ENCODE measurements around the gene TUBAL3. TPM values are rescaled to one million over a fixed set of nuclear protein-coding genes. Genes with fewer than 3 reads are reported as not detected.

Gene TUBAL3
- total and polyA plus RNA-seq, 7 experiments from 2014 or later = not detected

DNA sequence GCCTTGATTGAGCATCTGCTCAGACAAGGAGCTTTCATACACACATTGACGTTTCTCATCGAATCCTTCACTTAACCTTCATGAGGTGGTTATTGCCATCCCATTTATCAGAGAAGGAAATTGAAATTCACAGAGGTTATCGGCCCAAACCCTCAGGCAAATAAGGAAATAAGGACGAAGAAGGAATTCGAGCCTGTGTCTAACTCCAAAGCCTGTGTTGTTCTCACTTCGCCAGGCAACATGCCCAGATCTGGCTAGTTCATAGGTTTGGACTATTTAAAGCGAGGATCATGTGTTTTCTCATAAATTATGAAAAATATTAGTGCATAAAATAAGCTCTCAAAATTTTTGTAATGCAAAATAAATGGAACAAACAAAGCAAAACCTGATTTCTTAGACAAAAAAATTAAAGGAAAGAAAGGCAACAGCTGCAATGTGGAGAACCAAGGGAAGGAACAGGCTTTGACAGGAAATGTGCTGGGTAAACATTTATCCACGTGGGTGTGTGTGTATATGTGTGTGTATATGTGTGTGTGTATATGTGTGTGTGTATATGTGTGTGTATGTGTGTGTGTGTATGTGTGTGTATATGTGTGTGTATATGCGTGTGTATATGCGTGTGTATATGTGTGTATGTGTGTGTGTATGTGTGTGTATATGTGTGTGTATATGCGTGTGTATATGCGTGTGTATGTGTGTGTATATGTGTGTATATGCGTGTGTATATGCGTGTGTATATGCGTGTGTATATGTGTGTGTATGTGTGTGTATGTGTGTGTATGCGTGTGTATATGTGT is 35.1 kb downstream of the TUBAL3 start:
- intact Hi-C loops (cut with micrococcal nuclease) = no loop called here
- Histone ChIP-seq H3K27ac (ENCODE audit: low read depth, low read length) (no peak overlapping the region), H3K36me3 (ENCODE audit: control insufficient read depth in 2 of 3, insufficient read depth in 3 of 3, low read length in 3 of 3) (no peaks in the 10 kb centered on the region), H3K4me3 (ENCODE audit: low read length) (no peak overlapping the region), H3K9me3 (ENCODE audit: control insufficient read depth in 2 of 3, low read length in 3 of 3) (peaks cover 0 to 7% (median 0%) of the 10 kb centered on the region in 3 experiments), H3K4me1 (ENCODE audit: control insufficient read depth in 2 of 2, insufficient read depth in 2 of 2, low read length in 2 of 2) (no peaks in the 10 kb centered on the region), H3K27me3 (ENCODE audit: control insufficient read depth in 2 of 2, insufficient read depth in 2 of 2, low read length in 2 of 2) (no peaks in the 10 kb centered on the region)
- H3K4me3 Mint-ChIP-seq = no peak overlapping the region
- peaks cover 0 to 15% (median 4%) of the 10 kb centered on the region in 5 donors for H3K27me3 Mint-ChIP-seq
- H3K36me3 Mint-ChIP-seq = no peaks in the 10 kb centered on the region
- ChIA-PET CTCF (interaction anchor here (0.7 kb wide), 1 partner anchor 559 kb away, joined by 3 read pairs; no protein-coding TSS in a partner anchor), POLR2A (interaction anchor here (0.6 kb wide), 1 partner anchor 74 kb away, joined by 3 read pairs; no protein-coding TSS in a partner anchor)
- DNase-seq = no peak
- no peak for ATAC-seq
- H3K4me1 Mint-ChIP-seq = peaks cover 0 to 4% (median 0%) of the 10 kb centered on the region in 7 donors
- H3K9me3 Mint-ChIP-seq = peaks cover 0 to 15% (median 0%) of the 10 kb centered on the region in 11 donors
- H3K27ac Mint-ChIP-seq = peak overlapping the region in 1 of 9 donors; percentile 67

DNA sequence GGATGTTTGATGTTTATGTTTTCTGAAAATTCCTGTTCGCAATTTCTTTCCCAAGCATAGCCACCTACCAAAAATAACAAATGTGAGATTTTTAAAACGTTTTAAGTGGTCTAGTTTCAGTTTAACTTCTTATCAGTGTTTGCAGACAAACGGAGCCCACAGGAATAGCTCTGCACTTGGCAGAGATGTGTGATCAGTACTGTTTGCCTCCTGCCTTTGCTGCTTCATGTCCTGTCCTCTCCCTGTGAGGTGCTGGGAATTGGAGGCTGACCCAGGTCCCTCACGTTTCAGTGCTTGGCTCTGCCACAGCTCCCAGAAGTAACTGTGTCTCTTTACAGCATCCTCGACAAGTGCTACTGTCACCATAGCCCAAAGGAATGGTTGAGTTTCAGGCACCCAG is 38.7 kb downstream of the TUBAL3 start:
- DNase-seq = no peak
- Histone ChIP-seq H3K27ac (ENCODE audit: low read depth, low read length) (no peak overlapping the region), H3K36me3 (ENCODE audit: control insufficient read depth in 2 of 3, insufficient read depth in 3 of 3, low read length in 3 of 3) (no peaks in the 10 kb centered on the region), H3K27me3 (ENCODE audit: control insufficient read depth in 2 of 2, insufficient read depth in 2 of 2, low read length in 2 of 2) (no peaks in the 10 kb centered on the region), H3K4me3 (ENCODE audit: low read length) (no peak overlapping the region), H3K4me1 (ENCODE audit: control insufficient read depth in 2 of 2, insufficient read depth in 2 of 2, low read length in 2 of 2) (no peaks in the 10 kb centered on the region), H3K9me3 (ENCODE audit: control insufficient read depth in 2 of 3, low read length in 3 of 3) (peaks cover 0 to 6% (median 0%) of the 10 kb centered on the region in 3 experiments)
- peaks cover 0 to 12% (median 0%) of the 10 kb centered on the region in 11 donors for H3K9me3 Mint-ChIP-seq
- ChIA-PET CTCF (no interaction called here), POLR2A (no interaction called here)
- H3K27ac Mint-ChIP-seq = no peak overlapping the region
- ATAC-seq = no peak
- intact Hi-C loops (cut with micrococcal nuclease) = no loop called here
- H3K4me3 Mint-ChIP-seq = no peak overlapping the region
- H3K4me1 Mint-ChIP-seq = peaks cover 0 to 4% (median 0%) of the 10 kb centered on the region in 7 donors
- peaks cover 0 to 30% (median 9%) of the 10 kb centered on the region in 5 donors for H3K27me3 Mint-ChIP-seq
- no peaks in the 10 kb centered on the region for H3K36me3 Mint-ChIP-seq

DNA sequence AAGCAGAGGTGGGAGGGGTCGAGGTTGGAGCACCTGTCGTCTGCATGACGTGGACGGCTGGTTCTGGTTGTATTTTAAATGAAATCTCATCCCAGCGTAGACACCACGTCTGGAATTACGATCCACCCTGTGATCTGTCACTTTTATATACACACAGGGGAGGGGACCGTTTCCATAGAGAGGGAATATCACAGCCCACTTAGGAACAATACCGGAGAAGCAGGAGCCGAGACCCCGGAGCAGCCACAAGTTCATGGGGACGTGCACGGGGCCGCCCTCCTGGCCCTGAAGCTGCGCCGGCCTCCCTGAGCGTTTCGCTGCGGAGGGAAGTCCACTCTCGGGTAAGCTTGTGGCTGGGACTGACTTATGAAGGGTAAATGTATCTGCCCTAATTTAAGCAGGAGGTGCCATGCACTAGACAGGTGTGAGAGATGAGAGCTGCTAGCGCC is 39.7 kb downstream of the TUBAL3 start, which contains the start of gene UCN3:
TSS of gene UCN3 (plus strand) at position 77 of the 449 bp plus-strand sequence. CDS start 8,755 bp downstream, outside the sequence.
- H3K36me3 ChIP-seq (ENCODE audit: control insufficient read depth in 2 of 3, insufficient read depth in 3 of 3, low read length in 3 of 3) = no peaks in the 10 kb centered on the region
- intact Hi-C loops (cut with micrococcal nuclease) = no loop called here
- DNase-seq = no peak
- no peaks in the 10 kb centered on the region for H3K27me3 ChIP-seq (ENCODE audit: control insufficient read depth in 2 of 2, insufficient read depth in 2 of 2, low read length in 2 of 2)
- no peaks in the 10 kb centered on the region for H3K4me1 ChIP-seq (ENCODE audit: control insufficient read depth in 2 of 2, insufficient read depth in 2 of 2, low read length in 2 of 2)
- H3K27ac ChIP-seq (ENCODE audit: low read depth, low read length) = no peak within 1 kb of the TSS
- ATAC-seq = no peak
- H3K27ac Mint-ChIP-seq = peak within 1 kb of the TSS in 2 of 9 donors; percentile 40 to 74
- no peaks in the 10 kb centered on the region for H3K36me3 Mint-ChIP-seq
- H3K27me3 Mint-ChIP-seq = peaks cover 0 to 39% (median 15%) of the 10 kb centered on the region in 5 donors
- POLR2A ChIA-PET = no interaction called here
- no peaks in the 10 kb centered on the region for H3K9me3 ChIP-seq (ENCODE audit: control insufficient read depth in 2 of 3, low read length in 3 of 3)
- peaks cover 0 to 4% (median 0%) of the 10 kb centered on the region in 11 donors for H3K9me3 Mint-ChIP-seq
- CTCF ChIA-PET = no interaction called here
- peak within 1 kb of the TSS in 1 of 10 donors; percentile 40 for H3K4me3 Mint-ChIP-seq
- peaks cover 0 to 4% (median 0%) of the 10 kb centered on the region in 7 donors for H3K4me1 Mint-ChIP-seq
- no peak within 1 kb of the TSS for H3K4me3 ChIP-seq (ENCODE audit: low read length)

DNA sequence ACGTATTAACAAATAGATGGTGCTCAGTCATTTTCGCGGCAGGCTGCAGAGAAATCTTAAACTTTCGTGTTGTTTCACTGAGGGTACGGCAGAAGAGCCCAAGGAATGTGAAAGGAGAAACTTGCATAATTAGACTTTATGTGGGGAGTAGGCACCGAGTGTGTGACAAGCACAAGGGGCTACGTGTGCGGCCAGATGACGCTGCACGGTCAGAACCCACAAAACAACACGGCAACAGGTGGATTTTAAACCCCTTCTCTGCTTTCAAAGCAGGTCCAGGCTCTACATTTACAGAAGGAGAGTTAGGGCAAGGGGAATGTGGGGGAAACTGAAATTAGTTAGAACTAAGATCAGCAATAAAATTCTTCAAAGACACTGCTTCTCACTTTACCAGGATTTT is 40.3 kb downstream of the TUBAL3 start:
- no peaks in the 10 kb centered on the region for H3K27me3 ChIP-seq (ENCODE audit: control insufficient read depth in 2 of 2, insufficient read depth in 2 of 2, low read length in 2 of 2)
- POLR2A ChIA-PET = no interaction called here
- H3K9me3 Mint-ChIP-seq = no peaks in the 10 kb centered on the region
- intact Hi-C loops (cut with micrococcal nuclease) = no loop called here
- no peak overlapping the region for H3K27ac ChIP-seq (ENCODE audit: low read depth, low read length)
- H3K36me3 Mint-ChIP-seq = no peaks in the 10 kb centered on the region
- no peak overlapping the region for H3K4me3 ChIP-seq (ENCODE audit: low read length)
- peaks cover 0 to 4% (median 0%) of the 10 kb centered on the region in 7 donors for H3K4me1 Mint-ChIP-seq
- H3K9me3 ChIP-seq (ENCODE audit: control insufficient read depth in 2 of 3, low read length in 3 of 3) = no peaks in the 10 kb centered on the region
- no peaks in the 10 kb centered on the region for H3K36me3 ChIP-seq (ENCODE audit: control insufficient read depth in 2 of 3, insufficient read depth in 3 of 3, low read length in 3 of 3)
- CTCF ChIA-PET = no interaction called here
- H3K27ac Mint-ChIP-seq = peak overlapping the region in 2 of 9 donors; percentile 40 to 74
- no peak overlapping the region for H3K4me3 Mint-ChIP-seq
- no peaks in the 10 kb centered on the region for H3K4me1 ChIP-seq (ENCODE audit: control insufficient read depth in 2 of 2, insufficient read depth in 2 of 2, low read length in 2 of 2)
- no peak for ATAC-seq
- DNase-seq = no peak
- peaks cover 0 to 43% (median 15%) of the 10 kb centered on the region in 5 donors for H3K27me3 Mint-ChIP-seq

DNA sequence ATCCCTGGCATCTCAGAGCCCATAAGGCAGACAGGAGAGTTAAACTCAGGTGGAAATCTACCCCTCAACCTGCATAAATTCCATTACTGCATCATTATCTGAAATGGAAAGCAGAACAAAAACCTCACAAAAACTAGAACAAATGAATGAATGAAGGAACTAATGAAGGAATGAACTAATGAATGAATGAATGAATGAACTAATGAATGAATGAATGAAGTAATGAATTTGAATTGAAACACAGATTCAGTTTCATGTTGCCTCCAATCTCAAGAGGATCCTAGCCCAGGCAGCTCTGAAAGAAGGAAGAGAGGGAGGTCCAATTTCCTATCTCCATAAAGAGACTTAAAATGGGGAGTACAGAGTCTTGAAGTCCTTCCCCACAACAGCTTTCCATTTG is 41.8 kb downstream of the TUBAL3 start:
- no peak overlapping the region for H3K4me3 Mint-ChIP-seq
- H3K27ac Mint-ChIP-seq = no peak overlapping the region
- CTCF ChIA-PET = interaction anchor here (0.6 kb wide), 1 partner anchor 133 kb away, joined by 3 read pairs; no protein-coding TSS in a partner anchor

DNA sequence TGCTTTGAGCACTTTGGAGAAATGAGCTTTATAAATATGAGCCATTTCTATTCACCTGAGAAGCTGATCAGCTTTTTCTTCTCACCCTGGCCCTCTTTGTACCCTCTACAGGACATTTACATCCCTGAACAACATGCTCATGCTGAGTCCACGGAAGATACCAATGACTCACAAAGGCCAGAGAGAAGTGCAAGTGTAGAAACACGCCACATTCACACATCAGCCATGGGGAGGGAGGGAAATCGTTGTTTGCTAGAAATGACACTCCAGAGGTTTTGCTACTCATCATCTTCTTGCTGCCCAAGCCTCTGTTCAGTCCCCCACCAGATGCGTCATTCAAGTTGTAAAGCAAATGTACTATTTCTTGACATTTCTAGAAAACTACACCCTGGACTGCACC is 42.7 kb downstream of the TUBAL3 start:
- H3K36me3 ChIP-seq (ENCODE audit: control insufficient read depth in 2 of 3, insufficient read depth in 3 of 3, low read length in 3 of 3) = no peaks in the 10 kb centered on the region
- no peaks in the 10 kb centered on the region for H3K4me1 ChIP-seq (ENCODE audit: control insufficient read depth in 2 of 2, insufficient read depth in 2 of 2, low read length in 2 of 2)
- CTCF ChIA-PET = no interaction called here
- H3K4me1 Mint-ChIP-seq = no peaks in the 10 kb centered on the region
- intact Hi-C loops (cut with micrococcal nuclease) = no loop called here
- no peak overlapping the region for H3K4me3 Mint-ChIP-seq
- no peak overlapping the region for H3K27ac ChIP-seq (ENCODE audit: low read depth, low read length)
- no peaks in the 10 kb centered on the region for H3K9me3 Mint-ChIP-seq
- H3K4me3 ChIP-seq (ENCODE audit: low read length) = no peak overlapping the region
- ATAC-seq (no peak), DNase-seq (no peak)
- no peaks in the 10 kb centered on the region for H3K27me3 ChIP-seq (ENCODE audit: control insufficient read depth in 2 of 2, insufficient read depth in 2 of 2, low read length in 2 of 2)
- H3K27ac Mint-ChIP-seq = no peak overlapping the region
- H3K36me3 Mint-ChIP-seq = no peaks in the 10 kb centered on the region
- no peaks in the 10 kb centered on the region for H3K9me3 ChIP-seq (ENCODE audit: control insufficient read depth in 2 of 3, low read length in 3 of 3)
- POLR2A ChIA-PET = no interaction called here
- peaks cover 0 to 39% (median 21%) of the 10 kb centered on the region in 5 donors for H3K27me3 Mint-ChIP-seq

More for the DNA sequence above, 41.8 kb downstream of the TUBAL3 start:
- Histone ChIP-seq H3K27me3 (ENCODE audit: control insufficient read depth in 2 of 2, insufficient read depth in 2 of 2, low read length in 2 of 2) (no peaks in the 10 kb centered on the region), H3K4me3 (ENCODE audit: low read length) (no peak overlapping the region), H3K27ac (ENCODE audit: low read depth, low read length) (no peak overlapping the region), H3K4me1 (ENCODE audit: control insufficient read depth in 2 of 2, insufficient read depth in 2 of 2, low read length in 2 of 2) (no peaks in the 10 kb centered on the region), H3K9me3 (ENCODE audit: control insufficient read depth in 2 of 3, low read length in 3 of 3) (no peaks in the 10 kb centered on the region), H3K36me3 (ENCODE audit: control insufficient read depth in 2 of 3, insufficient read depth in 3 of 3, low read length in 3 of 3) (no peaks in the 10 kb centered on the region)
- DNase-seq (no peak), ATAC-seq (no peak)
- Mint-ChIP-seq H3K27me3 (peaks cover 0 to 43% (median 15%) of the 10 kb centered on the region in 5 donors), H3K36me3 (no peaks in the 10 kb centered on the region), H3K4me1 (no peaks in the 10 kb centered on the region), H3K9me3 (no peaks in the 10 kb centered on the region)
- intact Hi-C loops (cut with micrococcal nuclease) = no loop called here
- POLR2A ChIA-PET = interaction anchor here (0.6 kb wide), 1 partner anchor 83 kb away, joined by 4 read pairs; no protein-coding TSS in a partner anchor

Measured in naive thymus-derived CD4-positive, alpha-beta T cell (primary cell).